HFFc6 (cell line): Measurements from ENCODE around the gene PRKCSH. TPM values are rescaled to one million over a fixed set of nuclear protein-coding genes. Genes with fewer than 3 reads are reported as not detected.
A peak's percentile ranks its signal among the peaks of the same experiment; 100 is the strongest.

Source experiments
- DNase-seq: peaks from one replicate; pipeline ENCODE4 v3.0.0-alpha.2; 2018
- H3K27ac Mint-ChIP-seq: 2 replicates; pipeline ENCODE4 v1.8.0; 2020; ENCODE audit warnings: mild to moderate bottlenecking, mixed read lengths
- H3K27me3 Mint-ChIP-seq: 2 replicates; pipeline ENCODE4 v1.8.0; 2021; ENCODE audit warnings: mild to moderate bottlenecking, moderate library complexity, mixed read lengths; ENCODE audit not compliant: insufficient read depth
- H3K36me3 Mint-ChIP-seq: 2 replicates; pipeline ENCODE4 v1.8.0; 2021; ENCODE audit warnings: low read depth, mixed read lengths
- H3K4me1 Mint-ChIP-seq: 2 replicates; pipeline ENCODE4 v1.8.0; 2020; ENCODE audit warnings: low read depth, mixed read lengths
- H3K4me3 Mint-ChIP-seq: 2 replicates; pipeline ENCODE4 v1.8.0; 2020; ENCODE audit warnings: mild to moderate bottlenecking, moderate library complexity, mixed read lengths
- H3K9me3 Mint-ChIP-seq: 2 replicates; pipeline ENCODE4 v1.8.0; 2020; ENCODE audit warnings: mild to moderate bottlenecking, mixed read lengths
- total RNA-seq, 6 experiments: library from RNA; stranded (reverse); fragmentation: NEBNext Ultra II Directional; extraction: Animal tissue kit (Norgen Biotek cat#: 25700); gene quantifications; 2 replicates in 1 of 6; 3 replicates in 5 of 6; pipeline ENCODE4 v1.2.3, GENCODE V29; 2021
- TF ChIP-seq, protein P1 (sequence below): fragments of 200-600 bp; sonication (generic); IDR thresholded peaks from 2 replicates; pipeline ENCODE4 v1.5.0; 2021; ENCODE audit warnings: antibody characterized with exemption, mild to moderate bottlenecking

The PRKCSH gene
- total RNA-seq, 6 experiments from 2014 or later = 367 to 460 (median 388) TPM

DNA sequence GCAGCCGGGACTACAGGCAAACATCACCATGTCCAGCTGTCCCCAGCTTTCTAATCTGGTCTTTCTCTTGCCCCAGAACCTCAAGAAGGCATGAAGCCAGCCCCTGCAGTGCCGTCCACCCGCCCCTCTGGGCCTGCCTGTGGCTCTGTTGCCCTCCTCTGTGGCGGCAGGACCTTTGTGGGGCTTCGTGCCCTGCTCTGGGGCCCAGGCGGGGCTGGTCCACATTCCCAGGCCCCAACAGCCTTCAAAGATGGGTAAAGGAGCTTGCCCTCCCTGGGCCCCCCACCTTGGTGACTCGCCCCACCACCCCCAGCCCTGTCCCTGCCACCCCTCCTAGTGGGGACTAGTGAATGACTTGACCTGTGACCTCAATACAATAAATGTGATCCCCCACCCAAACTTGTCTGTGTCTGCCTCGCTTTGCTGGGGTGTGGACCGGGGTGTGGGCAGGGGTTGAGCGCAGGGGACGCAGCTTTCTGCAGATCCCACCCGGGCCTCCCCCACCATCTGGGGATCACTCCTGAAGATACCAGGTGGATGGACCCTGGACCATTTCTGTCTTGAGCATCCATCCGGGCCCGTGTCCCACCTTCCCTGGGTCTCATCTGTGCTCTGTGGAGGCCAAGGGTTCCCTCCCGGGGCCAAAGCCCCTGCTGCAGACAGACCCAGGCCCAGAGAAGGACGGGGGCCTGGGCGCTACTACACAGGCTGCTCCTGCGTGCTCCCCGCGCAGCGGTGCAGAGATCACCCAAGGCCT, 15.3 kb downstream of the PRKCSH start:
- H3K4me1 Mint-ChIP-seq = no peaks in the 10 kb centered on the region; the same call in 1 of the 2 replicates
- H3K4me3 Mint-ChIP-seq = no peak overlapping the region
- no peaks in the 10 kb centered on the region for H3K36me3 Mint-ChIP-seq
- TF ChIP-seq, protein P1, sequence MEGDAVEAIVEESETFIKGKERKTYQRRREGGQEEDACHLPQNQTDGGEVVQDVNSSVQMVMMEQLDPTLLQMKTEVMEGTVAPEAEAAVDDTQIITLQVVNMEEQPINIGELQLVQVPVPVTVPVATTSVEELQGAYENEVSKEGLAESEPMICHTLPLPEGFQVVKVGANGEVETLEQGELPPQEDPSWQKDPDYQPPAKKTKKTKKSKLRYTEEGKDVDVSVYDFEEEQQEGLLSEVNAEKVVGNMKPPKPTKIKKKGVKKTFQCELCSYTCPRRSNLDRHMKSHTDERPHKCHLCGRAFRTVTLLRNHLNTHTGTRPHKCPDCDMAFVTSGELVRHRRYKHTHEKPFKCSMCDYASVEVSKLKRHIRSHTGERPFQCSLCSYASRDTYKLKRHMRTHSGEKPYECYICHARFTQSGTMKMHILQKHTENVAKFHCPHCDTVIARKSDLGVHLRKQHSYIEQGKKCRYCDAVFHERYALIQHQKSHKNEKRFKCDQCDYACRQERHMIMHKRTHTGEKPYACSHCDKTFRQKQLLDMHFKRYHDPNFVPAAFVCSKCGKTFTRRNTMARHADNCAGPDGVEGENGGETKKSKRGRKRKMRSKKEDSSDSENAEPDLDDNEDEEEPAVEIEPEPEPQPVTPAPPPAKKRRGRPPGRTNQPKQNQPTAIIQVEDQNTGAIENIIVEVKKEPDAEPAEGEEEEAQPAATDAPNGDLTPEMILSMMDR = no peak
- no peak for DNase-seq
- H3K9me3 Mint-ChIP-seq = no peaks in the 10 kb centered on the region
- H3K27me3 Mint-ChIP-seq = no peaks in the 10 kb centered on the region; the same call in 1 of the 2 replicates
- H3K27ac Mint-ChIP-seq = no peak overlapping the region

DNA sequence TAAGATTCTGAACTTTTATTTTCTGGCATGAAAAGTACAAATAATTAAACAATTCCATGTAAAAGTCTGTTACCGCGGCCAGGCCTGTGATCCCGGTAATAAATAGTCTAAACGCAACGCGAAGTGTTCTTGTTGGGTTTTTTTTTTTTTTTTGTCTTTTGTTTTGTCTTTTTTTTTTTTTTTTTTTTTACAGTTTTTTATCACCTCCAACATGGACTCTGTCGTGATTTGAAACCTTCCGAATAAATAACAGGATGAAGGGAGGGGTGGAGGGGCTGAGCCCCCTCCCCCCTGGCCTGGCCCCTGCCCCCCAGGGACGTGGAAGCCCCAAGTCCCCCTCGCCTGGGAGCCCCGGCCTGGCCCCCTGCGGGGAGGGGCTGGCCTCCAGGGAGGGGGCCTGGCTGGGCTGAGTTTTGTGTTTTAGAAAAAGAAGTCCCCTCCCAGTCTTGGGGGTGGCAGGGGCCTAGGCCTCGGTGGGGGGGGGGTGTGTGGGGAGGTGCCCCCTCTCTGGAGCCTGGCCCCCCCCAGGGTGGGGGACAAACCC, 16.0 kb downstream of the PRKCSH start:
- no peaks in the 10 kb centered on the region; the same call in 1 of the 2 replicates for H3K4me1 Mint-ChIP-seq
- H3K27me3 Mint-ChIP-seq = no peaks in the 10 kb centered on the region; the same call in 1 of the 2 replicates
- TF ChIP-seq, protein P1 = no peak
- H3K27ac Mint-ChIP-seq = no peak overlapping the region
- H3K4me3 Mint-ChIP-seq = no peak overlapping the region
- H3K9me3 Mint-ChIP-seq = no peaks in the 10 kb centered on the region
- no peak for DNase-seq
- H3K36me3 Mint-ChIP-seq = no peaks in the 10 kb centered on the region

DNA sequence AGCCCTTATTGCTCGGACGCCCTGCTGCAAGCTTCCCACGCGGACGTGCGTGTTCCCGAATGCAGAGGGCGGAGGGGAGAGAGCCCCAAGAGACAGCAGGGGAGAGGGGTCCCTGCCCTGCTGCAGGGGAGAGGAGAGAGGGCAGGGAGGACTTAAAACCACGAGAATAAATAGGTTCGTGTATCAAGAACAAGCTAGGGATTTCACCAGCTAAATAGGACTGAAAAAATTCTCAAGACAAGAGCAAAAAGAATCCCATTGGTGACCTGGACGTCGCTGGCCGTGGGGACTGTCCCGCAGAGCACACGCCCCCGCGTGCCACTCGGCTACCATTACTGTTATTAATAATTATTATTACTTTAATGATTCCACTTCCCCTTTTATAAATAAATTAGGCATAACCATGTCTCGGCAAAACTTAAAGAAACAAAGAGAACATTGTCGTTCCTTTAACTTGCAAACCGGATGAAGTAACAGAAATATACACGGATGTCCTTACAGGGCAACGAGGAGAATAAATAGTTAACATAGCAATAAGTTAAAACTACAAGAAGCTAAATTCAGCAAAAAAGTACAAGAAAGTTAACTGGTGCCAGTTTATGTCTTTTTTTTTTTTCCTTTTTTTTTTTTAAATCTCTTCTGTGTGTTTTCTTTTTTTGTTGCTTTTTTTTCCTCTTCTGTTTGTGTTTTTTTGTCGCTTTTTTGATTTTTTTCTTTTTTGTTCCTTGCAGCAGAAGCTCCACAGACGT, 16.6 kb downstream of the PRKCSH start:
- DNase-seq = no peak
- no peaks in the 10 kb centered on the region; the same call in 1 of the 2 replicates for H3K27me3 Mint-ChIP-seq
- no peaks in the 10 kb centered on the region for H3K36me3 Mint-ChIP-seq
- no peaks in the 10 kb centered on the region for H3K9me3 Mint-ChIP-seq
- no peak overlapping the region for H3K27ac Mint-ChIP-seq
- TF ChIP-seq, protein P1 = no peak
- no peak overlapping the region for H3K4me3 Mint-ChIP-seq
- no peaks in the 10 kb centered on the region; the same call in 1 of the 2 replicates for H3K4me1 Mint-ChIP-seq

DNA sequence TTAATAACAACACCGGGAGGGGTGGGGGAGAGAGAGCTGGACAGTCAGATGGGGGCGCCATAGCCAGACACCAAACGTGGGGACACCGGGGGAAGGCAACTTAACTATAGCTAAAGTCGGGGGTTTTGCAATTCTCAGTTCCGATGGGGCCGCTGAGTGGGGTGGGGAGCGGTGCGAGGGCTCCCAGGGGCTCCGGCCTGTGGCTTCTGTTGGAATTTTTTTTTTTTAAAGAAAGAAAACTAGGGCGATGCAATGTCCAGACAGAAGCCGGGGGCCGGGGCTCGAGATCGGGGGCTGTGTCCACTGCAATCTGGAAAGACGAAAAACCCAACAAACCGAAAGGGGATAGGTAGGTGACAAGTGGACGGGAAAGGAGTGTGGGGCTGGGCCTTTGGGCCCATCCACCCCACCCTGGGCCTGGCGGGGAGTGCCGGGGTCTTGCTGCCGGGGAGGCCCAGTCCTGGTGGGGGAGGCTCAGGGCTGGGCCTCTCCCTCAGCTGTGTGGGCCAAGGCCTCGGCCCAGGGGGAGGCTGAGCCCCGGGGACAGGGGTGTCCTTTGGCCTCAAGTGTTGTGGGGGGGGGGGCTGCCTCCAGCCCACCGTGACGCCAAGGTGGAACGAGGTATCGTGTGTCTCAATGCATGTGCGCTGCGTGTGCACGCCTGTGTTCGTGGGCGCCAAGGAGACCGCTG, 17.3 kb downstream of the PRKCSH start:
- DNase-seq = no peak
- Mint-ChIP-seq H3K27me3 (no peaks in the 10 kb centered on the region; the same call in 1 of the 2 replicates), H3K4me1 (no peaks in the 10 kb centered on the region; the same call in 1 of the 2 replicates), H3K27ac (no peak overlapping the region), H3K36me3 (no peaks in the 10 kb centered on the region), H3K9me3 (no peaks in the 10 kb centered on the region), H3K4me3 (no peak overlapping the region)
- TF ChIP-seq, protein P1 = peak; percentile 31; the same call in 1 of the 2 replicates
